GM18505 (cell line): ENCODE results near the gene EPHA8.

Experiments
- ATAC-seq: cut with Tn5 transposase; IDR thresholded peaks from one replicate; pipeline ENCODE4 v1.9.1; 2021; ENCODE audit not compliant: unreplicated experiment
- POLR2A ChIP-seq: IDR thresholded peaks from 4 replicates; pipeline ENCODE4 v1.6.1; 2011; ENCODE audit warnings: borderline replicate concordance; ENCODE audit not compliant: insufficient read depth, insufficient read length; ENCODE audit errors: extremely low read depth

EPHA8 gene

DNA sequence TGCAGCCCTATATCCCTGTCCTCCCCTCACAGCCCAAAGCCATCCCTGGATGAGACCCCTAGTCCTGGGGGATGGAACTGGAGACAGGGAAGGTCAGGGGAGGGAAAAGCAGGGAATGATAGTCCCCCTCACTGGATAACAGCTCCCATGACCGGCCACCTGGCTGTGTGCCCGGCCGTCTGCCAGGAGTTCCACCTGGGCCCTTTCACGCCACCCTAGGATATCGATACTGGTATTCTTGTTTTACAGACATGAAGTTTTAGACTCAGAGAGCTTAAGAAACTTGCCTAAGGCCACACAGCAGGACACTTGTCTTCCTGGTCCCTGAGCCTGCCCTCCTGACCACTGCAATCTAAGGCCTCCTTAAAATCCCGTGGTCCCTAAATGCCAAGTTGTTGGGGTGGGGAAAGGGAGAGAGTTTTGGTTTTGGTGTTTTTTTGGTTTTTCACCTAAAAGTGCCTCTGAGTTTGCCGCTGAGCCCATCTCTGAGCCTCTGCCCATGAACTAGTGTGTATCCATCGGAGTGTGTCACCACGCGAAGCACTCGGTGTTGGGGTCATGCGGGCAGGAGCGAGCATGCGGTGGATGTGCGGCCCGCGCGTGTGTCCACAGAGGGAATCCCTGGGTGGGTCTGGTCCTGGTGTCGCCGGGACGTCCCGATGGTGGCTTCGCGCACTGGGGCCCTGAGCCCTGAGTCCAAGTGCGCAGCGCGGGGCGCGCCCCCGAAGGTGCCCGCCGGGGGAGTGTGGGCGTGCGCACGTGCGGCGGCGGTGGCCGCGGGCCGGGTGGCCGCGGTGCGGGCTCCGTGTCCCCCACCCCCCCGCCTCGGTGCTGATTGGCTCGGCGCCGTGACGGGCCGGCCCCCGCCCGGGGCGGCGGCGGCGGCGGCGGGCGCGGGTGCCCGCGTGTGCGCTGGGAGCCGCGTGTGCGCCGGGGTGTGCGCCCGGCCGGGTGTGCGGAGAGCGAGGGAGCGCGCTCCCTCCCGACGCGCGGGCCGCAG is at the start of gene EPHA8:
TSS of gene EPHA8 (plus strand) at position 906 of the 1,000 bp plus-strand sequence. CDS start 147 bp downstream, outside the sequence.
- no peak for TF ChIP-seq POLR2A
- no peak for ATAC-seq

DNA sequence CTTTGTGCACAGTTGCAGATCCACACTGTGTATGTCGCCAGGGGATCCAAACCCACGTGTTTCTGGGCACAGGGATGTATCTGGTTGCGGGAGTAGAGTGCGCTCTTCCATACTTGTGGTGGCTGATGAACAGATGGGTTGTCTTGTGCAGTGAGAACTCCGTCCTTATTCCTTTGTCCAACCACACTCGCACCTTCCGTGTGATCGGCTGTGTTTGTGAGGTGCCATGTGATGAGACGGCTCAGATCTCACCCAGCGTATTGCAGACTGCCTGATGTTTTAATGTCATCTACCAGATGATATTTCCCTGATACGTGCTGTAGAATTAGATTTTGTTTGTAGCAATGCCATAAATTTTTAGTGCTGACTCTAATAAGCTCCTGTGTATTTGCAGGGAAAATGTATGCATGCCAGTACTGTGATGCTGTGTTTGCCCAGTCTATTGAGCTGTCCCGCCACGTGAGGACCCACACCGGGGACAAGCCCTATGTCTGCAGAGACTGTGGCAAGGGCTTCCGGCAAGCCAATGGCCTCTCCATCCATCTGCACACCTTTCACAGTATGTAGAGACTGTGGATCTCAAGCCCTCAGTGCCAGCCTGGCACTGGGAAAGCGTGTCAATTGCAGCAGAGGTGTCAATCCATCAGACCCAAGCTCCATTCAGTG is 46.2 kb upstream of the EPHA8 start:
- TF ChIP-seq POLR2A, result no peak
- no peak for ATAC-seq

DNA sequence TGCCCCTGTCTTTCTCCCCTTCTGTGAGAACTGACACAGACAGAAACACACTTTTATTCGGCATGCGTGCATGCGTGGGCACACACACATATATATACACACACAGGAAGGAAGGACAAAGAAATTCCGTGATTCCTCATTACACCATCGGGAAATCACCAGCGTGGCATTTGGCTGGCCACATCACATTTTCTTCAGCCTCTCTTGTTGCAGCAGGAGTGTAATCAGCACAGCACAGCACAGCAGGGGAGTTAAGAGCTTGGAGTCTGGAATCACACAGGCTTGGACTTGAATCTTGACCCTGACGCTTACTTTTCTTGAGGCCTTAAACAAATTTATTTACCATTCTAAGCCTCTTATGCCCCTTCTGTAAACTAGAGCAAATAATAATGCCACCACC is 45.3 kb upstream of the EPHA8 start:
- ATAC-seq, result no peak
- TF ChIP-seq POLR2A, result no peak

GRCh38 chr1:22518379-22518778 is 44.9 kb upstream of the EPHA8 start:
- no peak for TF ChIP-seq POLR2A
- ATAC-seq, result no peak

- TF ChIP-seq POLR2A, result no peak
Observed at GRCh38 chr1:22520871-22521270, 42.4 kb upstream of the EPHA8 start.

GRCh38 chr1:22521692-22522091 is 41.6 kb upstream of the EPHA8 start:
- no peak for TF ChIP-seq POLR2A
- no peak for ATAC-seq

More at GRCh38 chr1:22520871-22521270, 42.4 kb upstream of the EPHA8 start:
- no peak for ATAC-seq

DNA sequence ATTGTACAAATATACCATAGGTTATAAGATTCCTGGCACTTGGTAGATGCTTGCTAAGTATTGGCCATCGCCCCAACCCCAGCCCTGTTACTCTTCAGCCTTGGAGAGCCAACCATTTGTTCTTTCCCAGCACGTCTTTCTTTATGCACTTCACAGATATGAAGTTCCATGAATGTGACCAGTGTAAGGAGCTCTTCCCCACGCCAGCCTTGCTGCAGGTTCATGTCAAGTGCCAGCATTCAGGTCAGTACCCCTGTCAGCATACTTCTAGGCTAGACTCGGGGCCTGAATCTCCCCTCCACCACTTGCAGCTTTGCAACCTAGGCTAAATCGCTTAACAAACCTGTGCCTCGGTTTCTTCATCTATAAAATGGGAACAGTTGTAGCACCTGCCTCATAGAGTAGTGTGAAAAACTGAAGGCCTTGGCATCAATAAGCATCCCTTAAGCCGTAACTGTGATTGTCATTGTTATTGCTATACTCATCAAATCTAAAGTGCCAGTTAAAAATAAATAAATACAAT is 41.0 kb upstream of the EPHA8 start:
- no peak for ATAC-seq
- TF ChIP-seq POLR2A, result no peak

DNA sequence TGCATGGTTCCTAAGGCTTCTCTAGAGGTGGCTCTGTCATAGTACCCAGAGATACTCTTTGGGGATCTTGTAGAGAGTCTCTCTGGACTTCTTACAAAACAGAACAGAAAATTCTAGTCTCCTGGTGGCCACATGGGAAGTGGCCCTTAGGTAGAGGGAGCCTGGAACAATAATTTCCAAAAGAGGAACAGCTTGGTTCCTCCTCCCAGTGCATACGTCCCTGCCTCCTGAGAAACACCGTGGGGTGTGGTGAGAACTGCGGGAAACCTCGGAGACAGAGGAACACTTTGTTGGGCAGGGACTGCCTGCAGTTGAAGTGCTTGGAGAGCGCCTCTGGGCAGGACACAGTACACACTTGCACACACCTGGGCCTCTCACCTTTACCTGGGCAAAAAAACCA is 38.8 kb upstream of the EPHA8 start:
- no peak for ATAC-seq
- TF ChIP-seq POLR2A, result no peak

- no peak for ATAC-seq
- TF ChIP-seq POLR2A, result no peak
Observed at GRCh38 chr1:22525211-22525610, 38.1 kb upstream of the EPHA8 start.

DNA sequence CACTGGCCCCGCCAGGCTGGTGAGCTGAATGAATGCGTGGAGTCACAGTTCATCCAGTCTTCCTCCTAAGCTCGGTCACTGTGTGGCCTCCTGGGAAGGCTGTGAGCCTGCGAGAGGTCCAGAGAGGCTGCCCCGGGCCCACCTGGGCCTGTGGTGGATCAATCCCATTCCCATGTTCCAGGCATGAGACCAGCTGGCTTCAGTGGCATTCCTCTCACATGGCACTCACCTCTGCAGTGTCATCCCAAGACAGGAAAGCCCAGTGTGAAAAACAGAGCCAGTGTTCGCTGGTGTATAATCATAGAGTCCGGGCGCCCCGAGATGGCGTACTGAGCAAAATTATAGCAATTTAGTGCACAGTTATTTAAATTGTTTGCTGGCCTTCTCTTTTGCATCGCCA is 37.6 kb upstream of the EPHA8 start:
- no peak for TF ChIP-seq POLR2A
- ATAC-seq, result no peak

DNA sequence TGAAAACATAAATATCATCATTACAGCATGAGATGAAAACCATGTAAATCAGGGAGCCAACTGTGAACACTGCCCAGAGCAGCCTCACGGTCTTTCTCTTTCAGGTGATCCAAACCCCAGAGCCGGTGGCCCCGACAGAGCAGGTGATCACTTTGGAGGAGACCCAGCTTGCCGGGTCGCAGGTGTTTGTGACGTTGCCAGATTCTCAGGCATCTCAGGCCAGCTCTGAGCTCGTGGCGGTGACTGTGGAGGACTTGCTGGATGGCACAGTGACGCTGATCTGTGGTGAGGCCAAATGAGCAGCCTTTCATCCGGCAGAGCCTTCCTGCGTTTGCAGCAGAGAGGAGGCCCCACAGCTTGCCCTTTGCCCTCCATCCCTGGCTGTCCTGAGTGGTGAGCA is 37.2 kb upstream of the EPHA8 start:
- no peak for TF ChIP-seq POLR2A
- no peak for ATAC-seq

DNA sequence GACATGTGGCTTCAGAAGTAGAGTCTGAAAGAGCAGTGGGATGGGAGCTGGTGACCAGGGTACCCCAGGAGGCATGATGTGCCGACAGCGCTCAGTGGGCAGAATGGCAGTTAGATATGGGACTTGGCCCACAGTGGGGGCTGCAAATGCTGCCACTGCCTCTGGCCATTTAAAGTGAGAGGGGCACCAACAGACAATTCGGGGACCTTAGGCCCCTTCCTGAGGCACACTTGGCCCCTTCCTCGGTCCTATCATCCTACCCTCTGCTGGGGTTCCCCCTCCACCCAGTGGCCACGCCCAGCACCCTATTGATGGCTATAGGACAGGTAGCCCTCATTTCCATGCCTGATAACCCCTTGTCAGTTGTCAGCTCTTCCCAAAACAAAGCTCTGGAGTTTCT is 36.6 kb upstream of the EPHA8 start:
- ATAC-seq, result no peak

GRCh38 chr1:22527122-22527521 is 36.2 kb upstream of the EPHA8 start:
- no peak for TF ChIP-seq POLR2A
- ATAC-seq, result no peak

More for the DNA sequence above, 36.6 kb upstream of the EPHA8 start:
- TF ChIP-seq POLR2A, result no peak
